Esophagus squamous epithelium (tissue), 4 donors: ENCODE data around the gene SPECC1L.

ENCODE experiments used
- CTCF ChIP-seq, 6 experiments: fragments of 450-650 bp in 4 of 6; fragments of 200-600 bp in 2 of 6; sonication (generic) in 2 of 6; IDR thresholded peaks; one replicate each; pipeline ENCODE4 v1.5.1; 2016 to 2019; ENCODE audit warnings: antibody characterized with exemption in 6 of 6, mild to moderate bottlenecking in 4 of 6, moderate library complexity in 4 of 6
- POLR2A ChIP-seq, 4 donors: fragments of 450-650 bp; IDR thresholded peaks; one replicate each; pipeline ENCODE4 v1.6.1; 2017; ENCODE audit warnings: antibody characterized with exemption in 4 of 4, mild to moderate bottlenecking in 4 of 4, moderate library complexity in 3 of 4

- TF ChIP-seq CTCF (IDR thresholded peaks at IDR 0.05) = no peak
- no peak for TF ChIP-seq POLR2A (IDR thresholded peaks at IDR 0.05)
Measured at GRCh38 chr22:24350627-24351026, 80.0 kb downstream of the SPECC1L start.
